DOHH2 (cell line): Measurements from ENCODE around the gene EARS2.
"Not testable (repeated sequence)": the region's sequence is repeated elsewhere in the genome, so short reads cannot be mapped to it uniquely, and the experiment has no call there.

ENCODE experiments used
- H3F3A ChIP-seq: fragments of 200-600 bp; sonication (generic), shearing (Covaris generic); 2 replicates; pipeline ENCODE4 v1.6.0; 2016; ENCODE audit warnings: antibody characterized with exemption, mild to moderate bottlenecking; ENCODE audit not compliant: control insufficient read depth, insufficient read depth
- H3K27ac ChIP-seq: fragments of 200-600 bp; sonication (generic); 2 replicates; pipeline ENCODE4 v1.5.1; 2014; ENCODE audit warnings: low read depth, mild to moderate bottlenecking, low read length, moderate library complexity
- H3K27me3 ChIP-seq: fragments of 200-600 bp; sonication (generic); 2 replicates; pipeline ENCODE4 v1.6.1; 2014; ENCODE audit warnings: mild to moderate bottlenecking, low read length, mixed read lengths; ENCODE audit not compliant: control insufficient read depth
- H3K36me3 ChIP-seq: fragments of 200-600 bp; sonication (generic); 2 replicates; pipeline ENCODE4 v1.6.1; 2014; ENCODE audit warnings: mild to moderate bottlenecking, low read length, moderate library complexity, mixed read lengths; ENCODE audit not compliant: control insufficient read depth
- H3K4me1 ChIP-seq: fragments of 200-600 bp; sonication (generic); 2 replicates; pipeline ENCODE4 v1.6.1; 2014; ENCODE audit warnings: mild to moderate bottlenecking, low read length, mixed read lengths; ENCODE audit not compliant: control insufficient read depth
- H3K4me2 ChIP-seq: fragments of 200-600 bp; sonication (generic); 2 replicates; pipeline ENCODE4 v1.6.0; 2014; ENCODE audit warnings: mild to moderate bottlenecking, low read length, moderate library complexity
- H3K4me3 ChIP-seq: fragments of 200-600 bp; sonication (generic); 2 replicates; pipeline ENCODE4 v1.5.1; 2014; ENCODE audit warnings: mild to moderate bottlenecking, low read length, mixed read lengths
- H3K79me2 ChIP-seq: fragments of 200-600 bp; sonication (generic); 2 replicates; pipeline ENCODE4 v1.6.1; 2014; ENCODE audit warnings: mild to moderate bottlenecking, low read length, mixed read lengths; ENCODE audit not compliant: control insufficient read depth
- H3K9me2 ChIP-seq: fragments of 200-600 bp; sonication (generic); replicated peaks from 2 replicates; pipeline ENCODE4 v1.6.1; 2014; ENCODE audit warnings: mild to moderate bottlenecking, low read length, mixed read lengths; ENCODE audit not compliant: control insufficient read depth
- H3K9me3 ChIP-seq: fragments of 200-600 bp; sonication (generic); 2 replicates; pipeline ENCODE4 v1.6.1; 2014; ENCODE audit warnings: antibody characterized with exemption, low read length, mixed read lengths; ENCODE audit not compliant: control insufficient read depth, insufficient read depth
- H4K20me1 ChIP-seq: fragments of 200-600 bp; sonication (generic); 2 replicates; pipeline ENCODE4 v1.6.0; 2014; ENCODE audit warnings: low read depth, mild to moderate bottlenecking, antibody characterized with exemption, low read length, moderate library complexity; ENCODE audit not compliant: control insufficient read depth, insufficient read depth
- EZH2phosphoT487 ChIP-seq: fragments of 200-600 bp; sonication (generic); IDR thresholded peaks from 2 replicates; pipeline ENCODE4 v1.6.1; 2017; ENCODE audit warnings: borderline replicate concordance, mild to moderate bottlenecking, antibody characterized with exemption, low read length, moderate library complexity, mixed read lengths
- TF ChIP-seq, protein P1 (sequence below): fragments of 200-600 bp; sonication (generic); IDR thresholded peaks from one replicate; pipeline ENCODE4 v1.5.1; 2014; ENCODE audit warnings: antibody characterized with exemption, mild to moderate bottlenecking, low read depth, low read length; ENCODE audit not compliant: poor library complexity, severe bottlenecking

The EARS2 gene

DNA sequence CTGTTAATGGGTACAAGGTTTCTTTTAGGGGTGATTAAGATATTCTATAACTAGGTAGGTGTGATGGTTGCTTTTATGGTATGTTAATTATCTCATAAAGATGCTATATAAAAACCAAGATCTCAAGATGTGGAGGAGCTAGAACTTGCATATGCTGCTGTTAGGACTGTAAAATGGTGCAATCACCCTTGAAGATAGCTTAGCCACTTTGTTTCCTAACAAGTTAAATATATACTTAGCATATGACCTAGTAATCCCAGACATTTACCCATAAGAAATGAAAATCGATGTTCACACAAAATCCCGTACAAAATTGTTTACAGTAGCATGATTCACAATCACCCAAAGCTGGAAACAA, 71.9 kb downstream of the EARS2 start:
- Histone ChIP-seq H3K79me2 (peaks cover 81% of the 10 kb centered on the region), H3K27me3 (no peaks in the 10 kb centered on the region), H3K4me3 (no peak overlapping the region), H3K4me1 (no peaks in the 10 kb centered on the region), H3K27ac (no peak overlapping the region), H3K9me3 (no peaks in the 10 kb centered on the region), H3K9me2 (no peaks in the 10 kb centered on the region), H4K20me1 (peaks cover 46% of the 10 kb centered on the region), H3K4me2 (no peak overlapping the region), H3K36me3 (peaks cover 97% of the 10 kb centered on the region), H3F3A (peaks cover 15% of the 10 kb centered on the region)
- TF ChIP-seq EZH2phosphoT487 = no peak
- TF ChIP-seq, protein P1, sequence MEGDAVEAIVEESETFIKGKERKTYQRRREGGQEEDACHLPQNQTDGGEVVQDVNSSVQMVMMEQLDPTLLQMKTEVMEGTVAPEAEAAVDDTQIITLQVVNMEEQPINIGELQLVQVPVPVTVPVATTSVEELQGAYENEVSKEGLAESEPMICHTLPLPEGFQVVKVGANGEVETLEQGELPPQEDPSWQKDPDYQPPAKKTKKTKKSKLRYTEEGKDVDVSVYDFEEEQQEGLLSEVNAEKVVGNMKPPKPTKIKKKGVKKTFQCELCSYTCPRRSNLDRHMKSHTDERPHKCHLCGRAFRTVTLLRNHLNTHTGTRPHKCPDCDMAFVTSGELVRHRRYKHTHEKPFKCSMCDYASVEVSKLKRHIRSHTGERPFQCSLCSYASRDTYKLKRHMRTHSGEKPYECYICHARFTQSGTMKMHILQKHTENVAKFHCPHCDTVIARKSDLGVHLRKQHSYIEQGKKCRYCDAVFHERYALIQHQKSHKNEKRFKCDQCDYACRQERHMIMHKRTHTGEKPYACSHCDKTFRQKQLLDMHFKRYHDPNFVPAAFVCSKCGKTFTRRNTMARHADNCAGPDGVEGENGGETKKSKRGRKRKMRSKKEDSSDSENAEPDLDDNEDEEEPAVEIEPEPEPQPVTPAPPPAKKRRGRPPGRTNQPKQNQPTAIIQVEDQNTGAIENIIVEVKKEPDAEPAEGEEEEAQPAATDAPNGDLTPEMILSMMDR = no peak

DNA sequence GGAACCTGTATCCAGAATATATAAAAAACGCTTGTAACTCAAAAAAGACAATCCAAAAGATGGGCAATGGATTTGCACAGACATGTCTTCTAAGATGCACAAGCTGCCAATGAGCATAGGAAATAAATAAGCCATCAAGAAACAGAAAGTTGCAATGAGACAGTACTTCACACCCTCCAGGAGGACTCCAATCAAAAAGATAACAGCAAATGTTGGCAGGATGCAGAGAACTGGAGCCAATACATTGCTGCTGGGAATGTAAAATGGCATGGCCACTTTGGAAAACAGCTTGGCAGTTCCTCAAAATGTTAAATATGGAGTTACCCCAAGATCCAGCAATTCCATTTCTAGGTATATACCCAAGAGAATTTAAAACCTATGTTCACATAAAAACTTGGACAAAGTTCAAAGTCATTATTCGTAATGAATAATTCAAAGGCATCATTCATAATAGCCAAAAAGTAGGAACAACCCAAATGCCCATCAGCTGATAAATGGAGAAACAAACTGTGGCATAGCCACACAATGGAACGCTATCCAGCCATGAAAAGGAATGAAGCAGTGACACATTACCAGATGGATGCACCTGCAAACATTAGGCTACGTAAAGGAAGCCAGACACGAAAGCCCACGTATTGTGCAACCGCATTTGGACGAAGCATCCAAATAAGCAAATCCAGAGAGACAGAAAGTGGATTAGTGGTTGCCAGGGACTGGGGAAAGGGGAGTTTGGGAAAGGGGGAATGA, 72.5 kb downstream of the EARS2 start:
- Histone ChIP-seq H3F3A (peaks cover 17% of the 10 kb centered on the region), H3K36me3 (peaks cover 97% of the 10 kb centered on the region), H3K27me3 (no peaks in the 10 kb centered on the region), H3K27ac (no peak overlapping the region), H3K4me1 (no peaks in the 10 kb centered on the region), H3K4me2 (no peak overlapping the region), H3K79me2 (peaks cover 80% of the 10 kb centered on the region), H3K4me3 (no peak overlapping the region), H4K20me1 (peaks cover 50% of the 10 kb centered on the region), H3K9me3 (no peaks in the 10 kb centered on the region), H3K9me2 (no peaks in the 10 kb centered on the region)
- no peak for TF ChIP-seq EZH2phosphoT487
- TF ChIP-seq, protein P1 = no peak

DNA sequence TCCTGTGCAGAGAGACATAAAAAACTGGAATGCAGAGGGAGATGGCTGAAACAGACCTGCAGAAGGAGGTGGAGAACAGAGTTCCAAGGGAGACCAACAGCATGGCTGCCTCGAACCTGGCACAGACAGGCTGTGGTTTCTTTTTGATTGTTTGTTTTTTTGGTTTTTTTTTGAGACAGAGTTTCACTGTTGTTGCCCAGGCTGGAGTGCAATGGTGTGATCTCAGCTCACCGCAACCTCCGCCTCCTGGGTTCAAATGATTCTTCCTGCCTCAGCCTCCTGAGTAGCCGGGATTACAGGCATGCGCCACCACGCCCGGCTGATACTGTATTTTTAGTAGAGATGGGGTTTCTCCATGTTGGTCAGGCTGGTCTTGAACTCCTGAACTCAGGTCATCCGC, 73.7 kb downstream of the EARS2 start:
- Histone ChIP-seq H3K36me3 (peaks cover 97% of the 10 kb centered on the region), H4K20me1 (peaks cover 51% of the 10 kb centered on the region), H3K79me2 (peaks cover 72% of the 10 kb centered on the region), H3F3A (peaks cover 13% of the 10 kb centered on the region)
- H3K9me3 ChIP-seq, H3K9me2 ChIP-seq, H3K27me3 ChIP-seq, H3K27ac ChIP-seq, H3K4me3 ChIP-seq, H3K4me1 ChIP-seq, H3K4me2 ChIP-seq: not testable (repeated sequence)

DNA sequence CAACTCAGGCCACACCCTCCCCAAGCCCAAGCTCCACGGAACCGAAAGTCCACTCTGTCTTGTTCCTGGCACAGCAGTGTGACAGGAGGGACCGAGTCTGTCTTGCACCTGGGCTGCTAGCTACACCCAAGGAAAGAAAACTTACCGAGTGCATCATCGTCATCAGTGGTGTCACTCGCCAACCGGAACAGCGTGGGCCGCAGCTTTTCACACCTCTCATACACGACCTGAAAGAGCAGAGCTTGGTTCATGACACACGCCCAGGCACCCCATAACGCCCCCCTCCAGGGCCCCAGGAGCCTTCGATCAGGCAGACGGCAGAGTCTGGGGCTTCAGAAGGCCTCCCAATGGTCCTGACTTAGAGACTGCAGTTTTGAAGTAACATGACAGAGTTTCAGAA, 74.4 kb downstream of the EARS2 start:
- no peaks in the 10 kb centered on the region for H3K4me1 ChIP-seq
- no peak overlapping the region for H3K4me3 ChIP-seq
- H3F3A ChIP-seq = peaks cover 13% of the 10 kb centered on the region
- H4K20me1 ChIP-seq = peaks cover 51% of the 10 kb centered on the region
- no peaks in the 10 kb centered on the region for H3K27me3 ChIP-seq
- H3K79me2 ChIP-seq = peaks cover 65% of the 10 kb centered on the region
- TF ChIP-seq, protein P1 = no peak
- no peak for TF ChIP-seq EZH2phosphoT487
- H3K4me2 ChIP-seq = no peak overlapping the region
- H3K27ac ChIP-seq = no peak overlapping the region
- no peaks in the 10 kb centered on the region for H3K9me2 ChIP-seq
- no peaks in the 10 kb centered on the region for H3K9me3 ChIP-seq
- peaks cover 94% of the 10 kb centered on the region for H3K36me3 ChIP-seq
